SU-DHL-6 (cell line): Measurements from ENCODE around the gene TMEM214.

Experiments
- CTCF ChIP-seq: fragments of 200-600 bp; sonication (generic); IDR thresholded peaks from one replicate; pipeline ENCODE4 v1.5.1; 2017; ENCODE audit warnings: antibody characterized with exemption, mild to moderate bottlenecking, low read length, moderate library complexity; ENCODE audit not compliant: insufficient read depth, poor library complexity, severe bottlenecking
- EZH2phosphoT487 ChIP-seq: fragments of 200-600 bp; sonication (generic), shearing (Covaris generic); conservative IDR thresholded peaks from 2 replicates; pipeline ENCODE4 v1.6.1; 2018; ENCODE audit warnings: mild to moderate bottlenecking, antibody characterized with exemption, low read length, moderate library complexity, mixed read lengths

DNA sequence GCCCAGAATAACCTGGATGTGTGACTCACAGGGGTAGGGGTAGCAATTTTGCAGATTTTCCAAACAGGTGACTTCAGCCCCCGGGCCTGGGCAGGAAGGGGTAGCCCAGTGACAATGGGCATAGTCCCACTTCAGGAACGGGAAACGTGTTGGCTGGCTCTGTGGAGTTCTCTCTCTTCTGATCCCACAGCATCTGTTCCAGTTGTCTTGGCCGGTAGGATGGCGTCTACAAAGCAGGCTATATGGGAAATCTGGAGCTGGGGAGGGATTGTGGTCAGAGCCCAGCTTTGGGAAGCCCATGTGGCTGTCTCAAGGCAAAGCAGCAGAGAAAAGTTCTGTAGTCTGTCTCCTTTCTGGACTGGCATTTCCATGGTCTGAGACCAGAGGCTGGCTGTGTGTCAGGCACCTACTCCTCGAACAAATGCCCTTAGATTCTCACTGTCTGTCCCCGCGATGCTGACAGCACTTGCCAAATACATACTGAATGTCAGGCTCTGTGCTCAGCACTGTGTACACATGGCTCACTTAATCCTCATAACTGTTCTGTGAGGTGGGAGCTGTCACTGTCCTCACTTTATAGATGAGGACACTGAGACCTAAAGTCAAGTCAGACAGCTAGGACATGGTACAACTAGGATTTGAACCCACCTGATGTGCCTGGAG, 17.9 kb upstream of the TMEM214 start:
- TF ChIP-seq CTCF: no peak
- no peak for TF ChIP-seq EZH2phosphoT487
